ENCODE measurements around the gene BSND.

Gene BSND

GRCh38 chr1:55039342-55040082 lies 40.8 kb downstream of the BSND start, which contains the start of gene PCSK9:
Gene PCSK9, plus strand, starts transcription at chr1:55039548. Its CDS starts 290 bp downstream, at chr1:55039838.
- H3K4me3 ChIP-seq (ENCODE audit: low read depth, low read length), result no peak within 1 kb of the TSS

GRCh38 chr1:55040083-55040932 lies 41.6 kb downstream of the BSND start:
- TF ChIP-seq CTCF (IDR thresholded peaks at IDR 0.05; ENCODE audit: control insufficient read depth, extremely low read depth, insufficient read depth), result no peak
- DNase-seq (ENCODE audit: low read depth), result no peak
- H3K4me3 ChIP-seq (ENCODE audit: low read depth, low read length), result no peak overlapping the region

More at GRCh38 chr1:55039342-55040082, 40.8 kb downstream of the BSND start, which contains the start of gene PCSK9:
- TF ChIP-seq CTCF (IDR thresholded peaks at IDR 0.05; ENCODE audit: control insufficient read depth, extremely low read depth, insufficient read depth), result no peak
- DNase-seq (ENCODE audit: low read depth), result no peak

GRCh38 chr1:55040933-55041494 lies 42.3 kb downstream of the BSND start:
- H3K4me3 ChIP-seq (ENCODE audit: low read depth, low read length), result no peak overlapping the region
- no peak for TF ChIP-seq CTCF (IDR thresholded peaks at IDR 0.05; ENCODE audit: control insufficient read depth, extremely low read depth, insufficient read depth)
- DNase-seq (ENCODE audit: low read depth), result no peak

- TF ChIP-seq CTCF (IDR thresholded peaks at IDR 0.05; ENCODE audit: control insufficient read depth, extremely low read depth, insufficient read depth), result no peak
Observed at GRCh38 chr1:55041613-55042012, 42.9 kb downstream of the BSND start.

GRCh38 chr1:55043011-55043410 lies 44.3 kb downstream of the BSND start:
- no peak for TF ChIP-seq CTCF (IDR thresholded peaks at IDR 0.05; ENCODE audit: control insufficient read depth, extremely low read depth, insufficient read depth)
- H3K4me3 ChIP-seq (ENCODE audit: low read depth, low read length), result no peak overlapping the region
- DNase-seq (ENCODE audit: low read depth), result no peak

More at GRCh38 chr1:55041613-55042012, 42.9 kb downstream of the BSND start:
- no peak overlapping the region for H3K4me3 ChIP-seq (ENCODE audit: low read depth, low read length)
- no peak for DNase-seq (ENCODE audit: low read depth)

- H3K4me3 ChIP-seq (ENCODE audit: low read depth, low read length), result no peak overlapping the region
- TF ChIP-seq CTCF (IDR thresholded peaks at IDR 0.05; ENCODE audit: control insufficient read depth, extremely low read depth, insufficient read depth), result no peak
- no peak for DNase-seq (ENCODE audit: low read depth)
Observed at GRCh38 chr1:55043726-55044125, 45.0 kb downstream of the BSND start.
